Activated naive CD4-positive, alpha-beta T cell treated with anti-CD3 and anti-CD28 coated beads, Interleukin-2, amount 50 U/mL, for 72 hours (primary cell): ENCODE data around the gene TNIP1. TPM values are rescaled to one million over a fixed set of nuclear protein-coding genes. Genes with fewer than 3 reads are reported as not detected.

Source experiments
- ATAC-seq, 2 donors: fragments of 150-1000 bp; cut with Tn5 transposase; 2 replicates each; pipeline ENCODE4 v1.10.0; 2021; ENCODE audit warnings: mild to moderate bottlenecking in 2 of 2, moderate library complexity in 2 of 2
- DNase-seq, 2 donors: peaks; one replicate each; pipeline ENCODE4 v3.0.0; 2021 to 2022; ENCODE audit warnings: low spot score in 2 of 2
- H3K27ac Mint-ChIP-seq, 2 donors: one replicate each; pipeline ENCODE4 v1.8.0; 2022; ENCODE audit warnings: mild to moderate bottlenecking in 2 of 2, mixed read lengths in 2 of 2
- H3K36me3 Mint-ChIP-seq, 2 donors: one replicate each; pipeline ENCODE4 v1.8.0; 2022; ENCODE audit warnings: mixed read lengths in 2 of 2
- H3K9me3 Mint-ChIP-seq, 2 donors: one replicate each; pipeline ENCODE4 v1.8.0; 2022; ENCODE audit warnings: mixed read lengths in 2 of 2
- total RNA-seq, 2 donors: library from RNA; stranded (reverse); gene quantifications; one replicate each; pipeline ENCODE4 v1.2.3, GENCODE V29; 2022

Gene TNIP1, protein sequence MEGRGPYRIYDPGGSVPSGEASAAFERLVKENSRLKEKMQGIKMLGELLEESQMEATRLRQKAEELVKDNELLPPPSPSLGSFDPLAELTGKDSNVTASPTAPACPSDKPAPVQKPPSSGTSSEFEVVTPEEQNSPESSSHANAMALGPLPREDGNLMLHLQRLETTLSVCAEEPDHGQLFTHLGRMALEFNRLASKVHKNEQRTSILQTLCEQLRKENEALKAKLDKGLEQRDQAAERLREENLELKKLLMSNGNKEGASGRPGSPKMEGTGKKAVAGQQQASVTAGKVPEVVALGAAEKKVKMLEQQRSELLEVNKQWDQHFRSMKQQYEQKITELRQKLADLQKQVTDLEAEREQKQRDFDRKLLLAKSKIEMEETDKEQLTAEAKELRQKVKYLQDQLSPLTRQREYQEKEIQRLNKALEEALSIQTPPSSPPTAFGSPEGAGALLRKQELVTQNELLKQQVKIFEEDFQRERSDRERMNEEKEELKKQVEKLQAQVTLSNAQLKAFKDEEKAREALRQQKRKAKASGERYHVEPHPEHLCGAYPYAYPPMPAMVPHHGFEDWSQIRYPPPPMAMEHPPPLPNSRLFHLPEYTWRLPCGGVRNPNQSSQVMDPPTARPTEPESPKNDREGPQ
- 100 to 1,000 TPM; 221 to 276 TPM for total RNA-seq

DNA sequence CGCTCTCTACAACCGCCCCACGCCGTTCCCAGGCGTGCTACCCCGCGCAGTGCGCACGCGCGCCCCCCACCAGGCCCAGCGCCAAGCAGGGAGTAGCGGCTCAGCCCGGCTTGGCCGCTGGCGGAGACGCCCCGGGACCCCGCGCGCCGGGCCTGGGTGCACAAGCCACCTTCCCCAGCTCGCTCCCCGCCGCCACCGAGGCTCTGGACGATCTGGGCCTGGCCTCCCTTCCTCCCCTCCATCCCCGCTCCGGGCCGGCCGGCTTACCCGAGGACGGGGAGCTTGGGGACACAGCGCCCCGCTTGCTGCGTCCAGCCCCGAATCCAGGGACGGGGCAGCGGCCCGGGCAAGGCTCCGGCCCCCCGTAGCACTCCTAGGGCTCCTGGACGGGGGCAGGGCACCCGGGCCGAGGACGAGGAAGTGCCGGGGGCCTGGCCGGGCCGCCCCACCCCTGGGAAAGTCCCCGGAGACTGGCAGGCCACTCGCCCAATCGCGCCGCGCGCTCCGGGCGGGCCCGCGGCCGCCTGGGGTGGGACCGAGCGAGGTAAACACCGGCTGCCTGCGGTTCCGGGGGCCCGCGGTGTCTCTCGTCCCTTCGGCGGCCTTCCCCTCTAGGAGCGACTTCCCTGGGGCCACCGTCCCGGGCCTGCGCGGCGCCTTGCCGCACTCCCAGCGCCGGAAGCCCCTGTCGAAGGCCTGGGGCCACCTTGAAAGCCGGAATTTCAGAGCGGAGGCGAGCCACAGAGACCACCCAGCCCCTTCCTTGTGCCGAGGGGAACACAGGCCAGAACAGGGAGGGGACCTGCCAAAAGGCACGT, at the start of gene TNIP1:
Gene TNIP1, minus strand, starts transcription at position 422 of the 818 bp plus-strand sequence. CDS start 15,939 bp downstream, outside the sequence.
- Mint-ChIP-seq H3K9me3 (no peaks in the 10 kb centered on the region), H3K36me3 (peaks cover 46 to 50% of the 10 kb centered on the region in 2 donors), H3K27ac (peak within 1 kb of the TSS; percentile 89 to 93)
- peak; percentile 96 to 99 for DNase-seq
- peak; percentile 73 to 82 for ATAC-seq

DNA sequence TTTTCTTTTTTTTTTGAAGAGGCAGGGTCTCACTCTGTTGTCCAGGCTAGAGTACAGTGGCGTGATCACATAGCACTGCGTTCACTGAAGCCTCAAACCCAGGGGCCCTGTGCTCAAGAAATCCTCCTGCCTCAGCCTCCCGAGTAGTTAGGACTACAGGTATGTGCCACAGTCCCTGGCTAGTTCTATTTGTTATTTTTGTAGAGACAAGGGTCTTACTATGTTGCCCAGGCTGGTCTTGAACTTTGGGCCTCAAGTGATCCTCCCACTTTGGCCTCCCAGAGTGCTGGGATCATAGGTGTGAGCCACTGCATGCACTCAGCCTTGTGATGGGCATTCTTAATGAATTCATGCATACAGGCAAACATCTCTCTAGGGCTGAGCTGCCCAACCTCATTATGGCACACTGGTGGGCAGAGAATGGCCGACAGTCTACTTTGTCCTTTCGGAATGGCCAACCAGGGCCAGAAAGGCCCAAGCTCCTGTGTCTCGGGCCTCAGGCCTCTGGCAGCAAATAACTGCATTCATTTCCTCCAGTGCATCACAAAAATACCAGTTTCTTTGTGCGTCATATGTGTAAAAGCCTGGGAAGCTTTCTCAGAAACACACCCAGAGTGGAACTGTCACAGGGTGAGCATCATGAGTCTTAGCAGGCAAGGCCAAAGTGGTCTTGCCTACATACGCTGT, 49.5 kb upstream of the TNIP1 start:
- no peaks in the 10 kb centered on the region for H3K9me3 Mint-ChIP-seq
- ATAC-seq (no peak), DNase-seq (no peak)
- H3K36me3 Mint-ChIP-seq = peaks cover 21 to 74% of the 10 kb centered on the region in 2 donors
- peak overlapping the region; percentile 62 to 78 for H3K27ac Mint-ChIP-seq

DNA sequence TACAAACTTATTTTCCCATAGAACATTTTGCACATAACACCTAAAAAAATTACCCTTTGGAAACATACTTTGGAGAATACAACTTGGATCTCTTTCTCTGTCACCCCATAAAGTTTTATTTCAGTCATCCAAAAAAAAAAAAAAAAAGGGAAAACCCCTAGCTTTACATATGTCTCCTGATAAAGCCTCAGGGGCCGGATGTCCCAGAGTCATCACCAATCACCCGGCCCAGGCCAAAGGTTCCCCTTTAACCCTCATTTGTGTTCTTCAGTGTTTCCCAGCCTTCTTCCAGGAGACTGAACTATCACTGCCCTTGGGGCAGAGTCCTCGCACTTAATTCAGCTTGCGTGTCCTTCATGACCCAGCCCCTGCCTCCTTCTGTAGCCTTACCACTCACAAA, 48.0 kb upstream of the TNIP1 start:
- peaks cover 20 to 60% of the 10 kb centered on the region in 2 donors for H3K36me3 Mint-ChIP-seq
- ATAC-seq = peak in 1 of 2 donors; percentile 60
- no peak for DNase-seq
- no peaks in the 10 kb centered on the region for H3K9me3 Mint-ChIP-seq
- peak overlapping the region in 1 of 2 donors; percentile 78 for H3K27ac Mint-ChIP-seq

DNA sequence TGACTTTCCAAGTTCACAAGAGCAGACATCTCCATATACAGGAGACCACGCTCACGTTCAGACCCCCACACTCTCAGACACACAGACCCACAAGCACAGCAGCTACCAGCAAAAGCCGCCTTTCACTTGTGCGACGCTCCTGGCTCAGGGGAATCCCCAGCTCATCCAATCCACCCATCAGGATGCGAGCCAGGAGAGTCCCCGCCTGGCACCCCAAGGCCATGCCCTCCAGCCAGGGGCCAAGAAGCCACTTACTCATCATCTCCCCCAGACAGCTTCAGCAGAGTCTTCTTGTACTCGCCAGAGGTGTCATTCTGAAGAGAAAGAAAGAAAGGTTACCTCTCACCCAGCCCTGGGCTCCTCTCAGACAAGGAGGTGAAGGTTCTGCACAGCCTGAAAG, 47.1 kb upstream of the TNIP1 start:
- peak overlapping the region; percentile 36 to 83 for H3K27ac Mint-ChIP-seq
- ATAC-seq (no peak), DNase-seq (no peak)
- H3K9me3 Mint-ChIP-seq = no peaks in the 10 kb centered on the region
- H3K36me3 Mint-ChIP-seq = peaks cover 20 to 58% of the 10 kb centered on the region in 2 donors

DNA sequence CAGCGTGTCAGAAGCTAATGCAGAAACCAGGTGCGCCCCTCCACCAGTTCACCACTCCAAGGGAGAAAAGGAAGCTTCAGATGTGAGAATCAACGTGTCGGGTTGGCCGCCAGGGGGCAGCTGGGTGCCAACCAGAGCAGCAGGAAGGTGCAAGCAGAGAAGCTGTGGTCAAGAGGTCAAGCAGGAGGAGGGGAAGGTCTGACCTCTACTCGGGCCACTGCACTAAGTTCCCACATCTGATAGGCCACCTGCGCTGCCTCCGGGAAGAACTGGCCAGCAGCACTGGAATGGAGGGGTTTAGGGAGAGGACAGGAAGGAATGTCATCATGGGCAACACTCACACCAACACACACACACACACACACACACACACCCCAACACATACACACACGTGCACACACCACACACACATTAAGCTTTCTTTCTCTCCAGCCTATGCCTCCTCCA, 45.4 kb upstream of the TNIP1 start:
- Mint-ChIP-seq H3K9me3 (no peaks in the 10 kb centered on the region), H3K36me3 (peaks cover 17 to 55% of the 10 kb centered on the region in 2 donors), H3K27ac (peak overlapping the region; percentile 36 to 88)
- DNase-seq = peak; percentile 69 to 70
- peak; percentile 59 for ATAC-seq

DNA sequence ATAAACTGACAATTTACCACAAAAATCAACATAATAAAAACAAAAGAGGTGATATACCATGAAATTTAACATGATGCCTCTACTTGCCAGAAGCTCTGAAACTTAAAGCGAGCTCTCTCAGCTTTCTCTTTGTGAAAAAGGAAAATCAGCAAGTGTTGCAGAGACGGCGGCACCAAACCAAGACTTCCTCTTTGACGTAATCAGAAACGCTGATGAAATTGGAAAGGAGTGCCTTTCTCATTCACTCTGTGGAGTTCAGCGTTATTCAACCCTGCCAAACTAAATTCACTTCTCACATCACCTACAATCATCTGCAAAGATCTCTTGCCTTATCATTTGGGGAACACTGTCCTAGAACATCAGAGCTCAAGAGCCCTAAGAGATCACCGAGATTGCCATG, 44.6 kb upstream of the TNIP1 start:
- Mint-ChIP-seq H3K36me3 (peaks cover 17 to 50% of the 10 kb centered on the region in 2 donors), H3K27ac (peak overlapping the region; percentile 36 to 60), H3K9me3 (no peaks in the 10 kb centered on the region)
- ATAC-seq (peak; percentile 13 to 29), DNase-seq (no peak)

DNA sequence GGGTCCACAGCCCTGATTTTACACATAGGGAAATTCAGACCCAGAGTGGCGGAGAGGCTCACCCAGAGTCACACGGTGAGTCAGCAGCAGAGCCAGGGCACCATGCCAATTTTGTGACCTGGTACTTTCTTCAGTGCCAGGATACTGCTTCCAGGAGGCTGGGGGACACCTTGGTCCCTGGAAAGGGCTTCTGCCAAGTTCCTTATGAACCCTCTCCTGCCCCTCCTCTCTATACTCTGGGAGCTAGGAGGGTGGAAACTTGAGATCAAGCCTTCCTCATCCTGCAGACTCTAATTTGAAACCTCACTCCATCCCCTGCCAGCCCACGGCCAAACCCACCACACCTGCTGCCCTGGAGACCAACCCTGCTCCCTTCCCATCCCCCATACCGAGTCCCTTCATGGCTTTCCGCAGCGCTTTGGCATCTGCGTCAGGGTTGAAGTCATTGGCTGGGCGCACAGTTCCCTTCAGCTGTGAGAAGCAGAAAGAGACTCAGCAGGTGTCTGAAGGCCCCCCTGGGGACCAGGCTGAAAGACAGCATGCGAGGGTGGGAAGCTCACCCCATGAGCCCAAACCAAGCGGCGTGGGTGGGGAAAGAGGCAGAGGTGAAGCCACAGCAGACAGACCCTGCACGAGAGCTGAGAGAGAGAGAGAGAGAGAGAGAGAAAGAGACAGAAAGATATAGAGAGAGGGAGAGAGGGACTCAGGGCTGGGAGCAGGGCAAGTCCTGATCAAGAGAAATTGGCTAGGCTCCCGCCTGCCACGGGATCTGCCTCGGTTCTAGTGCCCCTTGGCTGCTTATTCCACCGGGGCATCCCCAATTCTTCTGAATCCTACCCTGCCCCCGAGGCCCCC, 43.3 kb upstream of the TNIP1 start:
- H3K9me3 Mint-ChIP-seq = no peaks in the 10 kb centered on the region
- peak overlapping the region; percentile 32 to 80 for H3K27ac Mint-ChIP-seq
- H3K36me3 Mint-ChIP-seq = peaks cover 17 to 41% of the 10 kb centered on the region in 2 donors
- DNase-seq (no peak), ATAC-seq (peak in 1 of 2 donors; percentile 19)

DNA sequence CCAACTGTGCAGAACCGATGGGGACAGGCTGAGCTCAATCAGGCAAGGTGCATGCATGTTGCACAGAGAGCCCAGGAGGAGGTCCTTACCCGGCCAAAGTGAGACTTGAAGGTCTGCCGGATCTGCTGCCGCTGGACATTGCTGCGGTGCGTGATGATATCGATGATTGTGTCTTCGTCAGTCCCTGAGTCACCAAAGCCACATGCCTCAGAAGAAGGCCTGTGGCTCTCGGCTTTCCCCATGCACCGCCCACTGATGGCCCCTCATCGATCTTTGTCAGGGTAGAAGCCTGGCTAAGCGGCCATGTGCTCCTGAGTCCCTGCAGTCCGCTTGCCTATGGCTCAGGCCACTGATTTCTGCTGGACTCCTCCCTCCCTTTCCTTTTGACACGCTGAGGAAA, 42.0 kb upstream of the TNIP1 start:
- H3K36me3 Mint-ChIP-seq = peaks cover 17 to 33% of the 10 kb centered on the region in 2 donors
- peak overlapping the region in 1 of 2 donors; percentile 60 for H3K27ac Mint-ChIP-seq
- DNase-seq (no peak), ATAC-seq (no peak)
- no peaks in the 10 kb centered on the region for H3K9me3 Mint-ChIP-seq

DNA sequence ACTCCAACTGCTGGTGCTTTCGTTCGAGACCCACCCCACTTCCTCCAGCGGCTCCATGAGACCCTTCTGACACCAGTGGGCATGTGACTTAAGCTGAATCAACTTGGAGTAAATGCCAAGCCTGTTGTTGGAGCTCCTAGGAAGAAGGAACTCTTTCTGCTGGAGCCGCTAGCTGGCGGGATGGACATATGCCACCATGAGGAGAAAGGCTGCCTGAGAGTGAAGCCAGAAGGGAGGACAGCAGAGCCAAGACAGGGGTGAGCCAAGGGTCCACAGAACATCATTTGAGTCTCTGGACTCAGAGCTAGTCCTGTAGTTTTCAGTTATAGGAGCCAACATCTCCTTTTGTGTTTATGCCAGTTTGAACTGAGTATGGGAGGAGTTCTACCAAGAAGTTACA, 40.8 kb upstream of the TNIP1 start:
- Mint-ChIP-seq H3K27ac (peak overlapping the region; percentile 60 to 74), H3K9me3 (no peaks in the 10 kb centered on the region), H3K36me3 (peaks cover 10 to 24% of the 10 kb centered on the region in 2 donors)
- DNase-seq (no peak), ATAC-seq (no peak)

DNA sequence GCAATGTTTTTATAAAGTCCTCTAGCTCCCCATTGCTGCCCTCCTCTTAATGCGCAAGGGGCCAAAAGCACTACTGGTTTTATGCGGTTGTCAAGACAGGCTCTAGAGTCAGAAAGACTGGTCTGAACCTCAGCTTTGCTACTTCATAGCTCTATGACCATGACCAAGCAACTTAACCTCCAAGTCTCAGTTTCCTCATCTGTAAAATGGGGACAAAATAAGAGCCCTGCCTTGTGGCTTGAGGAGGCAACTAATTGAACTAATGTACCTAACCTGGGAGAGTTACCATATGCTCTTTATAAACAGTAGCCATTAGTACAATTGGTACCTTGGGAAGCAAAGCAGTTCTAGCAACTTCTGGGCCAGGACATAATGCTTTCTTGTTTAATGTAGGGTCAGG, 40.3 kb upstream of the TNIP1 start:
- ATAC-seq = no peak
- peak overlapping the region in 1 of 2 donors; percentile 2 for H3K27ac Mint-ChIP-seq
- no peaks in the 10 kb centered on the region for H3K9me3 Mint-ChIP-seq
- H3K36me3 Mint-ChIP-seq = peaks cover 10 to 20% of the 10 kb centered on the region in 2 donors
- DNase-seq = no peak

DNA sequence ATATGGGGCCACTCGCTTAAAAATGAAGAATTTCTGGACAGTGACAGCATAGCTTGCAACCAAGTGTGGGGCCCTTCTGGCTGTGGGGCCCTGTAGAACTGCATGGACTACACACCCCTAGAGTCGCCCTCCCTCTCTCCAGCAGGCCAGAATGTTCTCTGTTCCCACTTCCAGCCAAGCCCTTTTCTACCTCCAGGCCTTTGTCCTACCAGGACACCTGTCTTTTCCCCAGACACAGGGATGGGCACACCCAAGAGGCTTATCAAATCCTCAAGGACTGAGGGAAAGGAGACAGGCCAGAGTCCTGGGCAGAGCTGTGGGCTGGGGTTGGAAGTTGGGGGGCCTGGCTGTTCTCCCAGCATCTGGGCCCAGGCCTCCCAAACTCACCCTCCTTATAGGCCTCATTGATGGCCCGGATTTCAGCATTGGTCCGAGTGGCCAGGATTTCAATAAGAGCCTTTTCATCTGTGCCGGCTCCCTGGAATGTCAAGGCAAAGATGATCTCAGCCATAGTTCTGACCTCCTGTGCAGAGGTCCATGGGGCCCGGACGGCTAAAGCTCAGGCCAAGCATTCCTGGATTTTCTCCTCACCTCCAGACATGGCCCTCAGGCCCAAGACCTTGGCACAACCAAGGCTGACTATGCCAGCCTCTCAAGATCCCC, 38.2 kb upstream of the TNIP1 start:
- Mint-ChIP-seq H3K27ac (peak overlapping the region; percentile 69 to 77), H3K9me3 (no peaks in the 10 kb centered on the region), H3K36me3 (peaks cover 10 to 12% of the 10 kb centered on the region in 2 donors)
- DNase-seq (no peak), ATAC-seq (no peak)

DNA sequence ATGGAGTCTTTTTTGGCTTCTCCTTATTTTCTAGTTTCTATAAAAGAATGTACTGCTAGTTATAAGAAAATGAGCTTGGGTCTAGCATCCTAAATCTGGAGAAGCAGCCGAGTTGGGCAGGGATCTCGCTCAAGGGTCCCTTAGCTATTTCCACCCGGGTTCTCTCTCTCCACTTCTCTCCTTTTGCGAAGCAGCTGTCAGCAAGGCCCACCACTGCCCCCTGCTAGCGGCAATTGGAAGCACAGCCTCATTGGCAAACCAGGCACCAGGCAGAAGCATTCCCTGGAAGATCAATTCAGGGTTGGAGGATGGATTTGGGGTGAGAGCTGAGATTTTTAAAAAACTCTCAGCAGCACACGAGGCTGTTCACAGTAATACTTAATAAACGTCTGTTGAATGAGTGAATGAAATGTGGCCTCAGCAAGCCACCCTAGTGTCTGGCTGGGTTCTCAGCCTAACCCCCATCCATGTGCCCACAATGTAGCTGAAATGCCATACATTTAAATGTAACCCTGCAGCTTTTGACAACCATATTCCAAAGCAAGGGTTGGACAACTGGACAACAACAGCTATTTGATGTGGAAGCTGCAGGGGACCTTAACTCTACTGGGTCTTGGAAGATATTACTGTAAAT, 34.6 kb upstream of the TNIP1 start:
- no peaks in the 10 kb centered on the region for H3K9me3 Mint-ChIP-seq
- peaks cover 0 to under 1% of the 10 kb centered on the region in 2 donors for H3K36me3 Mint-ChIP-seq
- DNase-seq = peak in 1 of 2 donors; percentile 75
- peak overlapping the region in 1 of 2 donors; percentile 14 for H3K27ac Mint-ChIP-seq
- peak; percentile 61 to 66 for ATAC-seq

DNA sequence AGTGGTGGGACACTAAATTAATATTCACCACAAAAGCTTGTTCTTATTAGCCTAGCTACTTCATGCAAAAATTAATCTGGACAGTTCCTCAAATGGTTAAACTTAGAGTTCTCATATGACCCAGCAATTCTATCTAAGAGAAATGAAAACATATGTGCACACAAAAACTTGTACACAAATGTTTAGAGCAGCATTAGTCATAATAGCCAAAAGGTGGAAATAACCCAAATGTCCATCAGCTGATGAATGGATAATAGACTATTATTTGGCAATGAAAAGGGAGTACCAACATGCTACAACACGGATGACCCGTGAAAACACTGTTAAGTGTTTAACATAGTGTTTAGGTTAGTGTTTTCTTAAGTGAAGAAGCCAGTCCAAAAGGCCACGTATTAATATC, 32.8 kb upstream of the TNIP1 start:
- Mint-ChIP-seq H3K36me3 (peaks cover 5 to 11% of the 10 kb centered on the region in 2 donors), H3K9me3 (no peaks in the 10 kb centered on the region), H3K27ac (no peak overlapping the region)
- no peak for DNase-seq
- no peak for ATAC-seq

DNA sequence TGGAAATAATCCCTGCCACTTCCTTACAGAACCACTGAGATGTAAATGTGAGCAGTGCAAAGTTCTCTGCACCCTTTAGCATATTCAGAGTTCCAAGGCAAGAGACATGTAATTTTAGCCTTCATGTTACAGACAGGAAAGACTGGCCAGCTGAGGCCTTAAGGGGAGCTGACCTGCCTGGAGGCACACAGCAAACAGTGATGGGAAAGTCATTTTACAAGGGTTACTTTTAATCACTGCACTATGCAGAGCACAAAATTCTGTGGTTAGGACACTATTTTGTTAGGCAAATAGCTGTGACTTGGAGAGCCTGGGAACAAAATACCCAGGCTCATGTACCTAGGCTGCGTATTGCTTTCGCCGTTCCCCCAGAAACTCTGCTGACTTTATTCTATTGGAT, 30.2 kb upstream of the TNIP1 start:
- Mint-ChIP-seq H3K27ac (peak overlapping the region in 1 of 2 donors; percentile 73), H3K9me3 (no peaks in the 10 kb centered on the region), H3K36me3 (peaks cover 21 to 24% of the 10 kb centered on the region in 2 donors)
- ATAC-seq = no peak
- no peak for DNase-seq
